Measurements from ENCODE around the gene IL17RE. TPM values are rescaled to one million over a fixed set of nuclear protein-coding genes. Genes with fewer than 3 reads are reported as not detected.

The IL17RE gene
- total RNA-seq, 4 donors from 2014 or later = 5.9 to 27.9 (median 14.2) TPM

- TF ChIP-seq, protein P1, sequence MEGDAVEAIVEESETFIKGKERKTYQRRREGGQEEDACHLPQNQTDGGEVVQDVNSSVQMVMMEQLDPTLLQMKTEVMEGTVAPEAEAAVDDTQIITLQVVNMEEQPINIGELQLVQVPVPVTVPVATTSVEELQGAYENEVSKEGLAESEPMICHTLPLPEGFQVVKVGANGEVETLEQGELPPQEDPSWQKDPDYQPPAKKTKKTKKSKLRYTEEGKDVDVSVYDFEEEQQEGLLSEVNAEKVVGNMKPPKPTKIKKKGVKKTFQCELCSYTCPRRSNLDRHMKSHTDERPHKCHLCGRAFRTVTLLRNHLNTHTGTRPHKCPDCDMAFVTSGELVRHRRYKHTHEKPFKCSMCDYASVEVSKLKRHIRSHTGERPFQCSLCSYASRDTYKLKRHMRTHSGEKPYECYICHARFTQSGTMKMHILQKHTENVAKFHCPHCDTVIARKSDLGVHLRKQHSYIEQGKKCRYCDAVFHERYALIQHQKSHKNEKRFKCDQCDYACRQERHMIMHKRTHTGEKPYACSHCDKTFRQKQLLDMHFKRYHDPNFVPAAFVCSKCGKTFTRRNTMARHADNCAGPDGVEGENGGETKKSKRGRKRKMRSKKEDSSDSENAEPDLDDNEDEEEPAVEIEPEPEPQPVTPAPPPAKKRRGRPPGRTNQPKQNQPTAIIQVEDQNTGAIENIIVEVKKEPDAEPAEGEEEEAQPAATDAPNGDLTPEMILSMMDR (IDR thresholded peaks at IDR 0.05; ENCODE audit: low read depth) = no peak
Observed at GRCh38 chr3:9887480-9887879, 15.2 kb upstream of the IL17RE start.

DNA sequence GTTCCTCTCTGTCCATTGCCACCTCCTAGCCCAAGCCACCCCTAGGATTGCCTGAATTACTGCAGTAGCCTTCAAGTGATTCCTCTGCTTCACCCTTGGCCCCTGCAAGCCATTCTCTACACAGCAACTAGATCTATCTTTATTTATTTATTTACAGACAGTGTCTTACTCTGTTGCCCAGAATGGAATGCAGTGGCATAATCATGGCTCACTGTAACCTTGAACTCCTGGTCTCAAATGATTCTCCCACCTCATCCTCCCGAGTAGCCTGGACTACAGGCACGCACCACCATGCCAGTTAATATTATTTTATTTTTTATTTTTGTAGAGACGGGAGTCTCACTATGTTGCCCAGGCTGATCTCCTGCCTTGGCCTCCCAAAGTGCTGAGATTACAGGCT lies 14.1 kb upstream of the IL17RE start:
- TF ChIP-seq, protein P1 (IDR thresholded peaks at IDR 0.05; ENCODE audit: low read depth) = no peak

DNA sequence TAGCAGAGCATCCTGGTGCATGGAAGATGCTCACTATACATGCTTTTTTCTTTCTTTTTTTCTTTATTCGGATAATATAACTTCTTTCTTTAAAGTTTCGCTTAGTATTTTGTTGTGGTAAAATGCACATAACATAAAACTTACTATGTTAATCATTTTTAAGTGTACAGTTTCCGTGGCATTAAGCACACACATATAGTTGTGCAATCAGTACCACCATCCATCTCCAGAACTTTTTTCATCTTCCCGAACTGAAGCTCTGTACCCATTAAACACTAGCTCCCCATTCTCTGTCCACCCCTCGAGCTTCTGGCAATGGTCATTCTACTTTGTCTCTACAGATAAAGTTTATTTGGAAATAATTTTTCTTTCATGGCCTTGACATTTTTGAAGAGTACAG lies 13.2 kb upstream of the IL17RE start:
- TF ChIP-seq, protein P1 (IDR thresholded peaks at IDR 0.05; ENCODE audit: low read depth) = no peak

DNA sequence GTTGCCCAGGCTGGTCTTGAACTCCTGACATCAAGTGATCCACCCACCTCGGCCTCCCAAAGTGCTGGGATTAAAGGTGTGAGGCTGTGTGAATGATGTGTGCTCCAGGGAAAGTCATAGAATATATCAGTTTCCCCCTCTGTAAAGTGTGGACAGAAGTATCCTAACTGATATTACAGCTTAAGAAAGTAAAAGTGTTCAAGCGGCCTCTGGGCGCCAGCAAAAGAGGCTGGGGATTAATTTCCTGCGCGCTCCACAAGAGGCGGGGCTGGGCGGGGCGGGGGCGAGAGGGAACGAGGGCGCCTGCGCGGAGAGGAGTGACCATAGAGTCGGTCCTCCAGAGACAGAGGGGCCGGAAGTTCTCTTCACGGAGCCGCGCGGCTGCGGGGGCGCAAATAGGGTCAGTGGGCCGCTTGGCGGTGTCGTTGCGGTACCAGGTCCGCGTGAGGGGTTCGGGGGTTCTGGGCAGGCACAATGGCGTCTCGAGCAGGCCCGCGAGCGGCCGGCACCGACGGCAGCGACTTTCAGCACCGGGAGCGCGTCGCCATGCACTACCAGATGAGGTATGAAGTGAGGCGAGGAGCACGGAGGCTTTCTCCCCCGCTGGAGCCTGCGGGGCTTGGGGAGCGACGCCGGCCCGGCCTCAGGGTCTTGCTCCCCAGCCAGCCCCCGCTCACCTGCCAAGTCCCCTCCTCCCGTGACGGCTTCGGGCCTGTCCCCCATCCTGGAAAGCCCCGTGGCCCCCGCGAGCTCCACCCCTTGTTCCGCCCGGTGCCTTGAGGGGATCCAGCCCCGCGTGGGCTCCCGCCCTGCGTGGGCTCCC lies 12.2 kb upstream of the IL17RE start, which contains the start of gene JAGN1:
JAGN1 (plus strand) TSS at position 362 of the 823 bp plus-strand sequence; CDS start at position 475, 113 bp downstream.
- TF ChIP-seq, protein P1 (IDR thresholded peaks at IDR 0.05; ENCODE audit: low read depth) = no peak

GRCh38 chr3:9891072-9891622 lies 11.5 kb upstream of the IL17RE start:
- TF ChIP-seq, protein P1 (IDR thresholded peaks at IDR 0.05; ENCODE audit: low read depth) = no peak

DNA sequence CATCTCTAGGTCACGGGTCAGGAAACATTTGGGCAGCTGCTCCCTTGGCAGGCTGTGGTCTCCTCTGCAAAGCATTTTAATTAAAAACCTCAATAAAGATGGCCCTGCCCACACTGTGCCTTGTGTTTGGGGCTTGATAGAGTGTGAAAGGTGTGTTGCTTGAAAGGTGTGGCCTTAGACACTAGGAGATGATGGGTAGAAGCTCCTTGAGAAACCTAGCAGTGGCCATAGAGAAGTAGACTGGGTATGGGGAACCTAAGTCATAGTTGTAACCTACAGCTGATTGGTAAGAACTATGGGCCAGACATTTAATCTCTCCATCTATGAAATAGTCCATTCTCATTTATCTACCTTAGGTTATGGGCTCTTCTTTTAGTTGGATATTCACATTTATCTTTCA lies 8.9 kb upstream of the IL17RE start:
- TF ChIP-seq, protein P1 (IDR thresholded peaks at IDR 0.05; ENCODE audit: low read depth) = no peak

Measured in subcutaneous adipose tissue (tissue), 4 donors.